Upper lobe of left lung (tissue), 4 donors: ENCODE results near the gene GRK2.

ENCODE experiments used
- CTCF ChIP-seq, 6 experiments: fragments of 450-650 bp in 4 of 6; fragments of 200-600 bp in 2 of 6; sonication (generic) in 2 of 6; IDR thresholded peaks; one replicate each; pipeline ENCODE4 v1.5.1; 2016 to 2019; ENCODE audit warnings: antibody characterized with exemption in 6 of 6
- POLR2AphosphoS5 ChIP-seq, 2 donors: sonication (generic); formaldehyde crosslinking; IDR thresholded peaks; one replicate each; pipeline ENCODE4 v1.5.1; 2017; ENCODE audit warnings: antibody characterized with exemption in 2 of 2

GRCh38 chr11:67268081-67268961 lies 2.0 kb downstream of the GRK2 start:
- TF ChIP-seq POLR2AphosphoS5 (IDR thresholded peaks at IDR 0.05): no peak
- TF ChIP-seq CTCF (IDR thresholded peaks at IDR 0.05): no peak
